Astrocyte (in vitro differentiated cells and primary cell): ENCODE results near the gene MBNL2. TPM values are rescaled to one million over a fixed set of nuclear protein-coding genes. Genes with fewer than 3 reads are reported as not detected.

Experiments
- DNase-seq: peaks from one replicate; pipeline ENCODE4 v3.0.0-alpha.2; 2010; ENCODE audit warnings: low read depth
- FAIRE-seq: peaks from 2 replicates; lab custom pipeline; 2011; peaks lifted over from hg19 to GRCh38; lab: Jason Lieb, UNC
- H2AFZ ChIP-seq: 2 replicates; pipeline ENCODE4 v1.6.0; 2012; ENCODE audit warnings: low read depth, low read length, inconsistent platforms
- H3K27ac ChIP-seq: 2 replicates; pipeline ENCODE4 v1.5.1; 2011; ENCODE audit warnings: low read depth, low read length, inconsistent platforms
- H3K27me3 ChIP-seq: 2 replicates; pipeline ENCODE4 v1.6.0; 2011; ENCODE audit warnings: low read length, inconsistent platforms; ENCODE audit not compliant: insufficient read depth
- H3K36me3 ChIP-seq: 2 replicates; pipeline ENCODE4 v1.5.1; 2011; ENCODE audit warnings: low read length, inconsistent platforms; ENCODE audit not compliant: insufficient read depth
- H3K4me1 ChIP-seq: 2 replicates; pipeline ENCODE4 v1.5.1; 2011; ENCODE audit warnings: low read length, inconsistent platforms; ENCODE audit not compliant: insufficient read depth
- H3K4me2 ChIP-seq: 2 replicates; pipeline ENCODE4 v1.6.0; 2012; ENCODE audit warnings: low read length, inconsistent platforms
- H3K4me3 ChIP-seq: 2 replicates; pipeline ENCODE4 v1.5.1; 2011; ENCODE audit warnings: low read depth, mild to moderate bottlenecking, low read length, inconsistent platforms; ENCODE audit not compliant: insufficient read depth
- H3K79me2 ChIP-seq: 2 replicates; pipeline ENCODE4 v1.6.0; 2012; ENCODE audit warnings: mild to moderate bottlenecking, low read length, inconsistent platforms; ENCODE audit not compliant: insufficient read depth
- H3K9ac ChIP-seq: 2 replicates; pipeline ENCODE4 v1.6.0; 2012; ENCODE audit warnings: mild to moderate bottlenecking, low read length, inconsistent platforms
- H3K9me3 ChIP-seq: 2 replicates; pipeline ENCODE4 v1.5.1; 2012; ENCODE audit warnings: low read depth, mild to moderate bottlenecking, low read length, inconsistent platforms; ENCODE audit not compliant: insufficient read depth
- H4K20me1 ChIP-seq: 2 replicates; pipeline ENCODE4 v1.6.0; 2012; ENCODE audit warnings: low read length, inconsistent platforms; ENCODE audit not compliant: insufficient read depth
- H3K27ac Mint-ChIP-seq: one replicate; pipeline ENCODE4 v1.8.0; 2021; ENCODE audit warnings: mild to moderate bottlenecking, mixed read lengths; ENCODE audit not compliant: unreplicated experiment
- H3K27me3 Mint-ChIP-seq: one replicate; pipeline ENCODE4 v1.8.0; 2021; ENCODE audit warnings: low read depth, mixed read lengths; ENCODE audit not compliant: unreplicated experiment
- H3K36me3 Mint-ChIP-seq: one replicate; pipeline ENCODE4 v1.8.0; 2021; ENCODE audit warnings: low read depth, mixed read lengths; ENCODE audit not compliant: unreplicated experiment
- H3K4me1 Mint-ChIP-seq: one replicate; pipeline ENCODE4 v1.8.0; 2021; ENCODE audit warnings: low read depth, mixed read lengths; ENCODE audit not compliant: unreplicated experiment
- H3K4me3 Mint-ChIP-seq: one replicate; pipeline ENCODE4 v1.8.0; 2021; ENCODE audit warnings: mild to moderate bottlenecking, moderate library complexity, mixed read lengths; ENCODE audit not compliant: unreplicated experiment
- H3K9me3 Mint-ChIP-seq: one replicate; pipeline ENCODE4 v1.8.0; 2021; ENCODE audit warnings: mild to moderate bottlenecking, mixed read lengths; ENCODE audit not compliant: unreplicated experiment
- EZH2 ChIP-seq: IDR thresholded peaks from 2 replicates; pipeline ENCODE4 v1.6.1; 2012; ENCODE audit warnings: mild to moderate bottlenecking, low read length, inconsistent platforms; ENCODE audit not compliant: insufficient read depth
- total RNA-seq: library from RNA; stranded (reverse); gene quantifications from 2 replicates; pipeline ENCODE4 v1.2.1, GENCODE V29; 2021
- TF ChIP-seq, protein P1 (sequence below): IDR thresholded peaks from 2 replicates; pipeline ENCODE4 v1.5.1; 2011; ENCODE audit warnings: low read depth, mild to moderate bottlenecking, inconsistent platforms, low read length, moderate library complexity; ENCODE audit not compliant: insufficient read depth

MBNL2 gene
- total RNA-seq, 1 donor from 2014 or later, result 66.5 TPM

DNA sequence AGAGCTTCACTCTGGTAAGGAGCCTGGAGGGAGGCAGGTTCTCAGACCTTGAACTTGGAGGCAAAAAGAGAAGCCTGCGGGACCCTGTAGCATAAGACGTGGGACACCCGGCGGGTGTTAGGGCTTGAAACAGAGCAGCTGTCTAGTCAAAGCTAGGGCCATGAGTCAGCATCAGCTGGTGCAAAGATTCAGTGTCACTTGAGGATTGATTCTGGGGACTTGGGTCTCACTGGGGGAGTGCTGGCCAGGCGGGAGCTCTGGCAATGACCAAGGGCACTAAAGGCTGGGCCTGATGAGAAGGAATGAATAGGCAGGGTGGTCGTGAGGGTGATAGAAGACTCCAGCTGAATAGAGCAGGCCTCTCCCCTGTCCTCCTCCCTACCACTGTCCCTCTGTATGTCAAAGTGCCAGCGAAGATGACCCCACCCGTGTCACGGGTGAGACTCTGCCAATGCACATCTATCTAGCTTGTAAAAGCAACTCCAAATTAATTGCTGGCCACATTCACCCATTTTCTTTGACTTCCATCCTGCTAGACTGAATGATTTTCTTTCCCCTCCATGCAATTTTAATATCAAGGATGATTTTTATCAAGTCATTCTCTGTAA is 97.1 kb downstream of the MBNL2 start:
- H3K4me3 ChIP-seq, result no peak overlapping the region
- no peak overlapping the region for H3K27ac ChIP-seq
- TF ChIP-seq, protein P1, sequence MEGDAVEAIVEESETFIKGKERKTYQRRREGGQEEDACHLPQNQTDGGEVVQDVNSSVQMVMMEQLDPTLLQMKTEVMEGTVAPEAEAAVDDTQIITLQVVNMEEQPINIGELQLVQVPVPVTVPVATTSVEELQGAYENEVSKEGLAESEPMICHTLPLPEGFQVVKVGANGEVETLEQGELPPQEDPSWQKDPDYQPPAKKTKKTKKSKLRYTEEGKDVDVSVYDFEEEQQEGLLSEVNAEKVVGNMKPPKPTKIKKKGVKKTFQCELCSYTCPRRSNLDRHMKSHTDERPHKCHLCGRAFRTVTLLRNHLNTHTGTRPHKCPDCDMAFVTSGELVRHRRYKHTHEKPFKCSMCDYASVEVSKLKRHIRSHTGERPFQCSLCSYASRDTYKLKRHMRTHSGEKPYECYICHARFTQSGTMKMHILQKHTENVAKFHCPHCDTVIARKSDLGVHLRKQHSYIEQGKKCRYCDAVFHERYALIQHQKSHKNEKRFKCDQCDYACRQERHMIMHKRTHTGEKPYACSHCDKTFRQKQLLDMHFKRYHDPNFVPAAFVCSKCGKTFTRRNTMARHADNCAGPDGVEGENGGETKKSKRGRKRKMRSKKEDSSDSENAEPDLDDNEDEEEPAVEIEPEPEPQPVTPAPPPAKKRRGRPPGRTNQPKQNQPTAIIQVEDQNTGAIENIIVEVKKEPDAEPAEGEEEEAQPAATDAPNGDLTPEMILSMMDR, result no peak
- no peaks in the 10 kb centered on the region for H3K36me3 ChIP-seq
- H3K4me1 Mint-ChIP-seq, result peaks cover 32% of the 10 kb centered on the region
- no peak overlapping the region for H2AFZ ChIP-seq
- H3K79me2 ChIP-seq, result peaks cover 92% of the 10 kb centered on the region
- H3K9ac ChIP-seq, result no peak overlapping the region
- peaks cover 19% of the 10 kb centered on the region for H3K36me3 Mint-ChIP-seq
- FAIRE-seq, result no peak
- H3K4me3 Mint-ChIP-seq, result no peak overlapping the region
- no peaks in the 10 kb centered on the region for H3K9me3 ChIP-seq
- peaks cover 61% of the 10 kb centered on the region for H4K20me1 ChIP-seq
- DNase-seq, result no peak
- H3K27ac Mint-ChIP-seq, result peak overlapping the region; percentile 82
- H3K27me3 ChIP-seq, result no peaks in the 10 kb centered on the region
- H3K4me1 ChIP-seq, result peaks cover 12% of the 10 kb centered on the region
- no peaks in the 10 kb centered on the region for H3K27me3 Mint-ChIP-seq
- no peak overlapping the region for H3K4me2 ChIP-seq
- no peaks in the 10 kb centered on the region for H3K9me3 Mint-ChIP-seq

DNA sequence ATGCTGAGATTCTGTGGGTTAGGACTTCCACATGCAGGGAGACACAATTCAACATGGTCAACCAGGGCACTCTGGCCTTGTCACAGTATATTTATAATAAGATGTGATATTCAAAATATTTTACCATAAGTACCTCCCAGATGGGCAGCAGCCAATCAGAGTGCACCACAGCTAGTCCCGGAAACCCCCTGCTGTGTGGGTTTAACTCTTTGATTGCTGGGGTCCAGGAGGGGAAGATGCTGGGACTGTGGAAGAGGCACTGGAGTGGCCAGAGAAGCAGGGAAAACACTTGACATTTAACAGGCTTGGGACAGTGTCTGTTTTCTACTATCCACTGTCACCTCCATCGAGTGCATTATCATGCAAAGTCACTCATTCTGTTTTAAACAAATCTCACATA is 99.0 kb downstream of the MBNL2 start:
- no peak for FAIRE-seq
- Mint-ChIP-seq H3K27me3 (no peaks in the 10 kb centered on the region), H3K27ac (no peak overlapping the region), H3K4me1 (peaks cover 29% of the 10 kb centered on the region), H3K36me3 (peaks cover 17% of the 10 kb centered on the region), H3K9me3 (no peaks in the 10 kb centered on the region), H3K4me3 (no peak overlapping the region)
- no peak for DNase-seq
- Histone ChIP-seq H3K9ac (no peak overlapping the region), H3K27ac (no peak overlapping the region), H3K9me3 (no peaks in the 10 kb centered on the region), H3K4me2 (no peak overlapping the region), H3K4me3 (no peak overlapping the region), H2AFZ (no peak overlapping the region), H3K27me3 (no peaks in the 10 kb centered on the region), H3K36me3 (no peaks in the 10 kb centered on the region), H4K20me1 (peaks cover 46% of the 10 kb centered on the region), H3K4me1 (peaks cover 12% of the 10 kb centered on the region), H3K79me2 (peaks cover 84% of the 10 kb centered on the region)
- TF ChIP-seq EZH2, result no peak
- TF ChIP-seq, protein P1, result no peak

DNA sequence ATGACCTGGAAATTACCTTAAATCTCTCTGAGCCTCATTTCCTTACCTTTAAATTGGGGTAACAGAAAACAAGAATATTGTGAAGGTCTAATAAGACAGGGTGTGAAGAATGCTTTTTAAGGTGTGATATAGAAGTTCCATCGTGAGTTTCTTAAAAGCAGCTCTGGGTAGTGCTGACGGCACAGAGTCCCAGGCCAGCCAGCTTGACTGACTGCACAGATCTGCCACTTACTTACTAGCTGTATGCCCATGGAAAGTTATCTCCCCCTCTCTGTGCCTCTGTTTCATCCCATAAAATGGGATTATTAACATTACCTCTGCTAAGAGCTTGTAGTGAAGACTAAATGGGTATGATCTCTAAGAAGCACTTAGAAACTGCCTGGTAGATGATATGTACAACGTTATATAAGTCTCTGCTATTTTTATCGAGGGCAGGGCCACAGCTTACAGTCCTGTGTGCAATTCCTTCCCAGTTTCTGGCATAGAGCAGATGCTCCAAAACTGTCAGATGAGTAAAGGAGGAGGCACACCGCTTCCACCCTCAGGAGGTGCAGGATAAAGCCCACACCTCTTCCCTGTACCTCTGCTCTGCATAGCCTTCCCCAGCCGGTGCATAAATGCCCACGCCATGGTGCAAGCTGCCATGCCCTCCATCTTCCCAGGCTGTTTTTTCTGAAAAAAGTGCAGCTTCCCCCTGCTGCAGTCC is 99.6 kb downstream of the MBNL2 start:
- H3K27ac ChIP-seq, result no peak overlapping the region
- H2AFZ ChIP-seq, result no peak overlapping the region
- H3K4me3 ChIP-seq, result no peak overlapping the region
- no peak overlapping the region for H3K9ac ChIP-seq
- H3K4me2 ChIP-seq, result no peak overlapping the region
- FAIRE-seq (no peak), DNase-seq (no peak)
- no peaks in the 10 kb centered on the region for H3K36me3 ChIP-seq
- peaks cover 10% of the 10 kb centered on the region for H3K36me3 Mint-ChIP-seq
- H3K9me3 ChIP-seq, result no peaks in the 10 kb centered on the region
- H3K27me3 Mint-ChIP-seq, result no peaks in the 10 kb centered on the region
- peaks cover 12% of the 10 kb centered on the region for H3K4me1 ChIP-seq
- no peaks in the 10 kb centered on the region for H3K9me3 Mint-ChIP-seq
- H3K27ac Mint-ChIP-seq, result peak overlapping the region; percentile 41
- TF ChIP-seq EZH2, result no peak
- TF ChIP-seq, protein P1, result no peak
- peaks cover 42% of the 10 kb centered on the region for H4K20me1 ChIP-seq
- no peaks in the 10 kb centered on the region for H3K27me3 ChIP-seq
- H3K79me2 ChIP-seq, result peaks cover 84% of the 10 kb centered on the region
- peaks cover 29% of the 10 kb centered on the region for H3K4me1 Mint-ChIP-seq
- no peak overlapping the region for H3K4me3 Mint-ChIP-seq
